Neuron (in vitro differentiated cells): ENCODE measurements around the gene PAQR5.
"Not testable (repeated sequence)": the region's sequence is repeated elsewhere in the genome, so short reads cannot be mapped to it uniquely, and the experiment has no call there.

Source experiments
- H2AFZ ChIP-seq: one replicate; pipeline ENCODE4 v1.6.1; 2013; ENCODE audit warnings: low read depth, mild to moderate bottlenecking, inconsistent platforms, low read length, moderate library complexity
- H3K27me3 ChIP-seq: one replicate; pipeline ENCODE4 v1.6.1; 2013; ENCODE audit warnings: low read length; ENCODE audit not compliant: insufficient read depth
- H3K36me3 ChIP-seq: one replicate; pipeline ENCODE4 v1.6.1; 2013; ENCODE audit warnings: low read length; ENCODE audit not compliant: insufficient read depth
- H3K4me1 ChIP-seq: one replicate; pipeline ENCODE4 v1.6.1; 2013; ENCODE audit warnings: low read length; ENCODE audit not compliant: insufficient read depth
- H3K4me3 ChIP-seq: 2 replicates; pipeline ENCODE4 v1.5.1; 2013; ENCODE audit warnings: mild to moderate bottlenecking, low read length, moderate library complexity
- H3K9me3 ChIP-seq: one replicate; pipeline ENCODE4 v1.6.1; 2013; ENCODE audit warnings: low read length

PAQR5 gene

DNA sequence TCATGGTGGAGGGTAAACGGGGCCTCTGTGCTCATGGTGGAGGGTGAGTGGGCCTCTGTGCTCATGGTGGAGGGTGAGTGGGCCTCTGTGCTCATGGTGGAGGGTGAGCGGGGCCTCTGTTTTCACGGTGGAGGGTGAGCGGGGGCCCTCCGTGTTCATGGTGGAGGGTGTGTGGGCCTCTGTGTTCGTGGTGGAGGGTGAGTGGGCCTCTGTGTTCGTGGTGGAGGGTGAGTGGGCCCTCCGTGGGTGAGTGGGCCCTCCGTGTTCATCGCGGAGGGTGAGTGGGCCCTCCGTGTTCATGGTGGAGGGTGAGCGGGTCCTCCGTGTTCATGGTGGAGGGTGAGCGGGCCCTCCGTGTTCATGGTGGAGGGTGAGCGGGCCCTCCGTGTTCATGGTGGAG lies 85.4 kb downstream of the PAQR5 start:
- not testable (repeated sequence) for H3K36me3 ChIP-seq, H2AFZ ChIP-seq, H3K9me3 ChIP-seq, H3K4me3 ChIP-seq, H3K4me1 ChIP-seq
- H3K27me3 ChIP-seq, result peaks cover 13% of the 10 kb centered on the region

GRCh38 chr15:69384626-69385598 lies 86.2 kb downstream of the PAQR5 start:
- no peaks in the 10 kb centered on the region for H3K9me3 ChIP-seq
- H3K4me3 ChIP-seq, result no peak overlapping the region
- peaks cover 11% of the 10 kb centered on the region for H3K27me3 ChIP-seq
- no peaks in the 10 kb centered on the region for H3K4me1 ChIP-seq
- H3K36me3 ChIP-seq, result no peaks in the 10 kb centered on the region
- no peak overlapping the region for H2AFZ ChIP-seq

- Histone ChIP-seq H3K36me3 (no peaks in the 10 kb centered on the region), H3K9me3 (no peaks in the 10 kb centered on the region), H3K4me3 (no peak overlapping the region), H3K27me3 (peaks cover 11% of the 10 kb centered on the region), H3K4me1 (no peaks in the 10 kb centered on the region), H2AFZ (no peak overlapping the region)
Measured at GRCh38 chr15:69385831-69386230, 87.1 kb downstream of the PAQR5 start.

- H3K27me3 ChIP-seq, result peaks cover 8% of the 10 kb centered on the region
- H3K4me1 ChIP-seq, result no peaks in the 10 kb centered on the region
- H3K36me3 ChIP-seq, result no peaks in the 10 kb centered on the region
- no peaks in the 10 kb centered on the region for H3K9me3 ChIP-seq
- no peak overlapping the region for H2AFZ ChIP-seq
- H3K4me3 ChIP-seq, result no peak overlapping the region
Measured at GRCh38 chr15:69386284-69386683, 87.6 kb downstream of the PAQR5 start.

DNA sequence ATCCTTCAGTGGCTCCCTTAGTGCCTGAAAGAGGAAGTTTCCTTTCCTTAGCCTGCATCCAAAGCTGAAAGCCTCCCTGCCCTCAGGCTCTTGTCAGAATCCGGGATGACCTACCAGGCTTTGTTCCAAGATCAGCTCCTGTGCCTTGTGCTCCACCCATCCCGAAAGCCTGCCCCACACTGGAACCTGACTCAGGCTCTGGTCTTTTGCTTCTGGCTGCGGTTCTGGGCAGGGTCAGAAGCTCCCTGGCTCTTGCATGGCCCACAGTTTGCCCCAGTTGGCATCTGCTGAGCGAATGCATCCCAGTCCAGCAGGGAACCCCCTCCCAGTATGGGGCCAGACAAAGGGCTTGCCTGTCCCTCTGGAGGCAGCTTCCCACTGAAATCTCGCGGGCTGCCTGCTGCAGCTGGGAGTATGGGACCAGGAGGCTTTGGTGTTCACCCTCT lies 89.6 kb downstream of the PAQR5 start:
- H3K9me3 ChIP-seq, result no peaks in the 10 kb centered on the region
- peaks cover 12% of the 10 kb centered on the region for H3K27me3 ChIP-seq
- no peaks in the 10 kb centered on the region for H3K4me1 ChIP-seq
- no peak overlapping the region for H2AFZ ChIP-seq
- no peaks in the 10 kb centered on the region for H3K36me3 ChIP-seq
- no peak overlapping the region for H3K4me3 ChIP-seq

GRCh38 chr15:69389426-69389825 lies 90.7 kb downstream of the PAQR5 start:
- Histone ChIP-seq H3K36me3 (no peaks in the 10 kb centered on the region), H3K4me3 (no peak overlapping the region), H3K9me3 (no peaks in the 10 kb centered on the region), H3K4me1 (peaks cover 5% of the 10 kb centered on the region), H2AFZ (no peak overlapping the region), H3K27me3 (peaks cover 12% of the 10 kb centered on the region)

DNA sequence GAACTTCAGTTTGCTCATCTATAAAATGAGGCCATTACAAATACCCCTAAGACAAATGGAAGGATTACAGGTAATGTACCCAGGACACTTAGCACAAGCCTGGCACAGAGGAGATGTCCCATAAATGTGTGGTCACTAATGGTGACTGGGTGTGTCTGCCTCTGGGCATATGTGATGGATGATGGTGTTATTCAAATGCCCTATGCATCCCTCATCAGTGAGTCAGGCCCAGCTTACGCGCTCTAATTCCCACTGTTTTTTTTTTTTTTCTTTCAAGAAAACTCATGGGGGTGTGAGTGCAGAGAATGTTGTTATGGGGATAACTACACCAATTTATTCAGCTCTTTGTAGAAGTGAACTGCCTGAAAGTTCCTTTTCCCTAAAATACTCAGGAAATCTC lies 91.9 kb downstream of the PAQR5 start:
- H2AFZ ChIP-seq, result no peak overlapping the region
- no peaks in the 10 kb centered on the region for H3K36me3 ChIP-seq
- peaks cover 9% of the 10 kb centered on the region for H3K4me1 ChIP-seq
- peaks cover 12% of the 10 kb centered on the region for H3K27me3 ChIP-seq
- H3K9me3 ChIP-seq, result no peaks in the 10 kb centered on the region
- H3K4me3 ChIP-seq, result no peak overlapping the region

- Histone ChIP-seq H3K27me3 (peaks cover 16% of the 10 kb centered on the region), H3K4me1 (peaks cover 9% of the 10 kb centered on the region), H3K36me3 (no peaks in the 10 kb centered on the region), H3K4me3 (no peak overlapping the region), H2AFZ (no peak overlapping the region), H3K9me3 (no peaks in the 10 kb centered on the region)
Measured at GRCh38 chr15:69391046-69391757, 92.5 kb downstream of the PAQR5 start.

DNA sequence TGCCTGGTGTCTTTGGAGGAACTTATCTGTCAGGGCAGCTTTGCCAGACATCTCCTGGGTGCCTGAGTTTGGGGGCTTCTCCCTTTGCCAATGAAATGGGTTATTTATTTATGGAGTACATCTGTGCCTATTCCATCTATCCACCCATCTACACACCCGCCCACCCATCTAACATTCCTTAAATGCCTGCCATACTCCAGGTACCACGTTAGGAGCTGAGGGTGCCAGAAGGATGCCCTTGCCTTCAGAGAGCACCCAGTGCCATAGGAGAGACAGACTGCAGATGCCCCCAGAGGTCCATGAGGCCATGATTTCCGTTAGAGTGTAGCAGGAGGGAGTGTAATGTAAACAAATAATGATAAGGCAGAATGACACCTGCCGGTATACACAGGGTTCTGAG lies 93.6 kb downstream of the PAQR5 start:
- Histone ChIP-seq H3K27me3 (peaks cover 18% of the 10 kb centered on the region), H3K9me3 (no peaks in the 10 kb centered on the region), H2AFZ (no peak overlapping the region), H3K4me1 (peaks cover 9% of the 10 kb centered on the region), H3K36me3 (no peaks in the 10 kb centered on the region), H3K4me3 (no peak overlapping the region)

GRCh38 chr15:69393831-69394491 lies 95.2 kb downstream of the PAQR5 start:
- Histone ChIP-seq H3K27me3 (peaks cover 11% of the 10 kb centered on the region), H3K4me1 (peaks cover 9% of the 10 kb centered on the region), H3K36me3 (no peaks in the 10 kb centered on the region), H3K4me3 (no peak overlapping the region), H3K9me3 (no peaks in the 10 kb centered on the region), H2AFZ (peak overlapping the region; percentile 65)

- no peaks in the 10 kb centered on the region for H3K9me3 ChIP-seq
- H3K4me3 ChIP-seq, result peak overlapping the region; percentile 18
- peak overlapping the region; percentile 65 for H2AFZ ChIP-seq
- H3K36me3 ChIP-seq, result no peaks in the 10 kb centered on the region
- H3K27me3 ChIP-seq, result peaks cover 11% of the 10 kb centered on the region
- peaks cover 9% of the 10 kb centered on the region for H3K4me1 ChIP-seq
Measured at GRCh38 chr15:69394556-69395282, 96.0 kb downstream of the PAQR5 start.

DNA sequence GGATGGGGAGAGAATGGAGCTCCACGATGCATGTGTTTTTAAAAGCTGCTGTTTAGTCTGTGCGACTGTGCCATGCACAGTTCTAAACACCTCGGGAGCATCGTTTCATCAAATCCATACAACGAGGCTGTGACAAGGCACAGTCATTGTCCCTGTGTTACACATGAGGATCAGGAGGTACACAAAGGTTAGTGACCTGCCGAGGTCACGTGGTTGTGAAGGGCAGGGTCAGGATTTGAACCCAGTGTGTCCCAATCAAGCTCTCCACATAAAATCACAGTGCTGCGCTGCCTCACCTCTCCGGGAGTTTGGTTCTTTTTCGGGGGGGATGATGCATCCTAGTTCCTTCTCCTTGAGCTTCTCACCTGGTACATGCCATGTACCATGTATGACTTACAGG lies 96.7 kb downstream of the PAQR5 start:
- no peak overlapping the region for H3K4me3 ChIP-seq
- H3K4me1 ChIP-seq, result peaks cover 9% of the 10 kb centered on the region
- no peaks in the 10 kb centered on the region for H3K9me3 ChIP-seq
- peaks cover 11% of the 10 kb centered on the region for H3K27me3 ChIP-seq
- no peak overlapping the region for H2AFZ ChIP-seq
- no peaks in the 10 kb centered on the region for H3K36me3 ChIP-seq
